Islet precursor cell (in vitro differentiated cells): ENCODE data around the gene CD69.

Experiments
- DNase-seq: peaks from one replicate; pipeline ENCODE4 v3.0.0-alpha.2; 2018

CD69 gene

GRCh38 chr12:9779209-9779608, 18.5 kb upstream of the CD69 start:
- no peak for DNase-seq

GRCh38 chr12:9776781-9777180, 16.1 kb upstream of the CD69 start:
- no peak for DNase-seq

- no peak for DNase-seq
These were observed 12.6 kb upstream of the CD69 start for GRCh38 chr12:9773216-9773877.

GRCh38 chr12:9763025-9763424, 2.3 kb upstream of the CD69 start:
- DNase-seq = no peak

- DNase-seq = no peak
These were observed 1.7 kb upstream of the CD69 start for GRCh38 chr12:9762369-9762768.

GRCh38 chr12:9761419-9761781, 699 bp upstream of the CD69 start:
- no peak for DNase-seq

- no peak for DNase-seq
These were observed 581 bp downstream of the CD69 start for GRCh38 chr12:9760120-9760519.

- no peak for DNase-seq
These were observed 1.0 kb downstream of the CD69 start for GRCh38 chr12:9759694-9760093.

GRCh38 chr12:9758119-9758518, 2.6 kb downstream of the CD69 start:
- DNase-seq = no peak

- no peak for DNase-seq
These were observed 3.2 kb downstream of the CD69 start for GRCh38 chr12:9757433-9758025.

- no peak for DNase-seq
These were observed 4.0 kb downstream of the CD69 start for GRCh38 chr12:9756706-9757105.

- DNase-seq = no peak
These were observed 4.5 kb downstream of the CD69 start for GRCh38 chr12:9756170-9756569.

GRCh38 chr12:9755567-9755966, 5.1 kb downstream of the CD69 start:
- no peak for DNase-seq

GRCh38 chr12:9755035-9755434, 5.7 kb downstream of the CD69 start:
- no peak for DNase-seq

GRCh38 chr12:9754099-9754927, 6.4 kb downstream of the CD69 start:
- no peak for DNase-seq

- DNase-seq = no peak
These were observed 7.2 kb downstream of the CD69 start for GRCh38 chr12:9753498-9753897.

- DNase-seq = no peak
These were observed 7.6 kb downstream of the CD69 start for GRCh38 chr12:9753073-9753472.

GRCh38 chr12:9752145-9752933, 8.4 kb downstream of the CD69 start:
- DNase-seq = no peak

GRCh38 chr12:9751204-9752144, 9.2 kb downstream of the CD69 start:
- no peak for DNase-seq

GRCh38 chr12:9750276-9751203, 10.2 kb downstream of the CD69 start:
- DNase-seq = peak; percentile 68

GRCh38 chr12:9749640-9750039, 11.1 kb downstream of the CD69 start:
- no peak for DNase-seq
